Activated CD4-positive, CD25-positive, alpha-beta regulatory T cell treated with anti-CD3 and anti-CD28 coated beads, Interleukin-2, amount 50 U/mL, for 72 hours (primary cell): ENCODE measurements around the gene ZNF529.
"Not testable (repeated sequence)": the region's sequence is repeated elsewhere in the genome, so short reads cannot be mapped to it uniquely, and the experiment has no call there.

Experiments
- DNase-seq: peaks from one replicate; pipeline ENCODE4 v3.0.0; 2021

Gene ZNF529

GRCh38 chr19:36573020-36573894, at the start of gene ZNF529:
ZNF529 (minus strand) TSS chr19:36573292; CDS start chr19:36572346, 946 bp downstream.
- peak; percentile 83 for DNase-seq

- no peak for DNase-seq
Observed at GRCh38 chr19:36605877-36606478, 32.9 kb upstream of the ZNF529 start.

- DNase-seq = peak; percentile 88
Observed at GRCh38 chr19:36605101-36605876, 32.2 kb upstream of the ZNF529 start, which contains the start of gene ZNF382. ZNF382 (plus strand) TSS chr19:36605313; CDS start chr19:36609915, 4,602 bp downstream.

GRCh38 chr19:36604656-36605100, 31.6 kb upstream of the ZNF529 start:
- DNase-seq = peak; percentile 83

- not testable (repeated sequence) for DNase-seq
Observed at GRCh38 chr19:36602681-36603080, 29.6 kb upstream of the ZNF529 start.

GRCh38 chr19:36579255-36579654, 6.2 kb upstream of the ZNF529 start:
- DNase-seq = no peak

GRCh38 chr19:36577271-36577996, 4.3 kb upstream of the ZNF529 start:
- DNase-seq = no peak

- DNase-seq = no peak
Observed at GRCh38 chr19:36574741-36575140, 1.6 kb upstream of the ZNF529 start.

- no peak for DNase-seq
Observed at GRCh38 chr19:36573895-36574720, 1.0 kb upstream of the ZNF529 start.

- no peak for DNase-seq
Observed at GRCh38 chr19:36572593-36573019, 486 bp downstream of the ZNF529 start.

GRCh38 chr19:36564391-36564790, 8.7 kb downstream of the ZNF529 start:
- DNase-seq = no peak

GRCh38 chr19:36547001-36547732, 25.9 kb downstream of the ZNF529 start:
- DNase-seq = no peak

GRCh38 chr19:36528921-36529518, 44.1 kb downstream of the ZNF529 start:
- DNase-seq = peak; percentile 40

GRCh38 chr19:36528194-36528920, 44.7 kb downstream of the ZNF529 start, which contains the start of gene ZNF260:
ZNF260 (minus strand) TSS chr19:36528271; CDS start chr19:36515238, 13,033 bp downstream.
- DNase-seq = peak; percentile 93

- DNase-seq = no peak
Observed at GRCh38 chr19:36527873-36528193, 45.3 kb downstream of the ZNF529 start.

GRCh38 chr19:36527341-36527740, 45.8 kb downstream of the ZNF529 start:
- no peak for DNase-seq

GRCh38 chr19:36526581-36526980, 46.5 kb downstream of the ZNF529 start:
- DNase-seq = no peak

- DNase-seq = no peak
Observed at GRCh38 chr19:36524617-36525016, 48.5 kb downstream of the ZNF529 start.

GRCh38 chr19:36514012-36514612, 59.0 kb downstream of the ZNF529 start:
- no peak for DNase-seq
